ENCODE measurements around the gene ZFYVE16.
"Not testable (repeated sequence)": the region's sequence is repeated elsewhere in the genome, so short reads cannot be mapped to it uniquely, and the experiment has no call there.

The ZFYVE16 gene

DNA sequence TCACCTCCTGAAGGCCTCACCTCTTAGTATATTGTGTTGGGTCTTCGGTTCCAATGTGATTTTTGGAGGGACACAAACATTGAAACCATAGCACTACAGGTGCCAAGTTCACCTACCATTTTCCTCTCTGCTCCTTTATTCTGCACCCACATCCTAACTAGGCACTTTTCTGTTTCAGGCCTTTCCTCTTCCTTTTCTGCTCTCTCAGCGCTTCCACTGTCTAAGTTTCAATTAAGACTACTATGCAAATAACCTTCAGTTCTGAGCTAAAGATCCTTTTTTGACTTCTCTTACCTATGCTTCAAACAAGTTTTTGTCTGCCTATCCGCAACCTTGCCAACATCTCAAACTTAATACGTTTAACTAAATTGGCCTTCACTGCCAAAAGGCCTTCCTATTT is 25.4 kb upstream of the ZFYVE16 start:
- H3K27ac ChIP-seq (ENCODE audit: poor library complexity, severe bottlenecking), result no peak overlapping the region
- H3K36me3 ChIP-seq (ENCODE audit: low read depth), result no peaks in the 10 kb centered on the region
- H3K4me3 ChIP-seq (ENCODE audit: severe bottlenecking), result no peak overlapping the region
- no peaks in the 10 kb centered on the region for H3K4me1 ChIP-seq (ENCODE audit: insufficient read depth, poor library complexity, severe bottlenecking)
- ATAC-seq (ENCODE audit: low read depth), result no peak
- TF ChIP-seq, protein P1, sequence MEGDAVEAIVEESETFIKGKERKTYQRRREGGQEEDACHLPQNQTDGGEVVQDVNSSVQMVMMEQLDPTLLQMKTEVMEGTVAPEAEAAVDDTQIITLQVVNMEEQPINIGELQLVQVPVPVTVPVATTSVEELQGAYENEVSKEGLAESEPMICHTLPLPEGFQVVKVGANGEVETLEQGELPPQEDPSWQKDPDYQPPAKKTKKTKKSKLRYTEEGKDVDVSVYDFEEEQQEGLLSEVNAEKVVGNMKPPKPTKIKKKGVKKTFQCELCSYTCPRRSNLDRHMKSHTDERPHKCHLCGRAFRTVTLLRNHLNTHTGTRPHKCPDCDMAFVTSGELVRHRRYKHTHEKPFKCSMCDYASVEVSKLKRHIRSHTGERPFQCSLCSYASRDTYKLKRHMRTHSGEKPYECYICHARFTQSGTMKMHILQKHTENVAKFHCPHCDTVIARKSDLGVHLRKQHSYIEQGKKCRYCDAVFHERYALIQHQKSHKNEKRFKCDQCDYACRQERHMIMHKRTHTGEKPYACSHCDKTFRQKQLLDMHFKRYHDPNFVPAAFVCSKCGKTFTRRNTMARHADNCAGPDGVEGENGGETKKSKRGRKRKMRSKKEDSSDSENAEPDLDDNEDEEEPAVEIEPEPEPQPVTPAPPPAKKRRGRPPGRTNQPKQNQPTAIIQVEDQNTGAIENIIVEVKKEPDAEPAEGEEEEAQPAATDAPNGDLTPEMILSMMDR (IDR thresholded peaks at IDR 0.05; ENCODE audit: poor library complexity, severe bottlenecking), result no peak
- no peaks in the 10 kb centered on the region for H3K9me3 ChIP-seq (ENCODE audit: severe bottlenecking)
- no peak for DNase-seq (ENCODE audit: low spot score)
- H3K27me3 ChIP-seq (ENCODE audit: insufficient read depth, poor library complexity, severe bottlenecking), result no peaks in the 10 kb centered on the region

DNA sequence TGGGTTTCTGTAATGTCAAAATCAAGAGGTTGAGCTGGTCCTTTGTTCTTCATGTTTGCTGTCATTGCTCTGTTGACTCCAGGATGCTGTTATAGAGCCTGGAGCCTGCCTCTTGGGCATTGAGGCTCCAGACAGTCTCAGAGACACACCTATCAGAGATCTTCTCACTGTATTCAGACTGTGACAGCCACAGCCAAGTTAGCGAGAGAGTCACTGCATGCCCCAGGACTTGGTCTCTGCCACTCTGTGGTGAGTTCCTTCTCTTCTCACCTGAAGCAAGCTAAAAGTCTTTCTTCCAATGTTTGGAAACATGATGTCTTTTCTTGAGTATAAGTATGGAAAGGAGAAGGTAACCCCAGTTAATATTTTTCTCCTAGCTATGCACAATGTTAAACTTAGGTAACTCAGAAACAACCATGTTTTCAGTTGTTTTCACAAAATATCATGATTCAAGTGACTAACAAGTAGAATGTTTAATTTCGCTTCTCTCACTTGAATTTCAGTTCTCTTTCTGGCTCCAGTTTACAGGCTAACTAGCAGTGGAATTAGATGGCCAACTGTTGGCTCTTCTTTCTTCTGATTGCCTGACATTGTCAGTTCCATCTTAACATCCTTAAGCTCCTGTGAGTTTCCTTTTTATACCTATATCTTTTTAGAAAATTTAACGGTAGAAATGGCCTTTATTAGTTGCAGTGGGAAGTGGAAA is 20.6 kb upstream of the ZFYVE16 start:
- no peak overlapping the region for H3K27ac ChIP-seq (ENCODE audit: poor library complexity, severe bottlenecking)
- no peaks in the 10 kb centered on the region for H3K36me3 ChIP-seq (ENCODE audit: low read depth)
- ATAC-seq (ENCODE audit: low read depth), result no peak
- H3K27me3 ChIP-seq (ENCODE audit: insufficient read depth, poor library complexity, severe bottlenecking), result no peaks in the 10 kb centered on the region
- no peaks in the 10 kb centered on the region for H3K4me1 ChIP-seq (ENCODE audit: insufficient read depth, poor library complexity, severe bottlenecking)
- DNase-seq (ENCODE audit: low spot score), result no peak
- H3K9me3 ChIP-seq (ENCODE audit: severe bottlenecking), result no peaks in the 10 kb centered on the region
- no peak overlapping the region for H3K4me3 ChIP-seq (ENCODE audit: severe bottlenecking)
- TF ChIP-seq, protein P1 (IDR thresholded peaks at IDR 0.05; ENCODE audit: poor library complexity, severe bottlenecking), result no peak

GRCh38 chr5:80389580-80389979 is 18.3 kb upstream of the ZFYVE16 start:
- Histone ChIP-seq H3K36me3 (ENCODE audit: low read depth) (no peaks in the 10 kb centered on the region), H3K27ac (ENCODE audit: poor library complexity, severe bottlenecking) (no peak overlapping the region), H3K27me3 (ENCODE audit: insufficient read depth, poor library complexity, severe bottlenecking) (no peaks in the 10 kb centered on the region), H3K9me3 (ENCODE audit: severe bottlenecking) (no peaks in the 10 kb centered on the region), H3K4me1 (ENCODE audit: insufficient read depth, poor library complexity, severe bottlenecking) (no peaks in the 10 kb centered on the region), H3K4me3 (ENCODE audit: severe bottlenecking) (no peak overlapping the region)
- ATAC-seq (ENCODE audit: low read depth) (no peak), DNase-seq (ENCODE audit: low spot score) (no peak)
- TF ChIP-seq, protein P1 (IDR thresholded peaks at IDR 0.05; ENCODE audit: poor library complexity, severe bottlenecking), result no peak

- DNase-seq (ENCODE audit: low spot score); H3K9me3 ChIP-seq (ENCODE audit: severe bottlenecking); H3K4me1 ChIP-seq (ENCODE audit: insufficient read depth, poor library complexity, severe bottlenecking); H3K27me3 ChIP-seq (ENCODE audit: insufficient read depth, poor library complexity, severe bottlenecking); ATAC-seq (ENCODE audit: low read depth); H3K36me3 ChIP-seq (ENCODE audit: low read depth); H3K27ac ChIP-seq (ENCODE audit: poor library complexity, severe bottlenecking); H3K4me3 ChIP-seq (ENCODE audit: severe bottlenecking): not testable (repeated sequence)
Measured at GRCh38 chr5:80390413-80390812, 17.5 kb upstream of the ZFYVE16 start.

DNA sequence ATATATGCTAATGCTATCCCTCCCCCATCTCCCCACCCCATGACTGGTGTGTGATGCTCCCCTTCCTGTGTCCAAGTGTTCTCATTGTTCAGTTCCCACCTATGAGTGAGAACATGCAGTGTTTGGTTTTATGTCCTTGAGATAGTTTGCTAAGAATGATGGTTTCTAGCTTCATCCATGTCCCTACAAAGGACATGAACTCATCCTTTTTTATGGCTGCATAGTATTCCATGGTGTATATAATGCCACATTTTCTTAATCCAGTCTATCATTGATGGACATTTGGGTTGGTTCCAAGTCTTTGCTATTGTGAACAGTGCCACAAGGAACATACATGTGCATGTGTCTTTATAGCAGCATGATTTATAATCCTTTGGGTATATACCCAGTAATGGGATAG is 16.6 kb upstream of the ZFYVE16 start:
- not testable (repeated sequence) for DNase-seq (ENCODE audit: low spot score)

DNA sequence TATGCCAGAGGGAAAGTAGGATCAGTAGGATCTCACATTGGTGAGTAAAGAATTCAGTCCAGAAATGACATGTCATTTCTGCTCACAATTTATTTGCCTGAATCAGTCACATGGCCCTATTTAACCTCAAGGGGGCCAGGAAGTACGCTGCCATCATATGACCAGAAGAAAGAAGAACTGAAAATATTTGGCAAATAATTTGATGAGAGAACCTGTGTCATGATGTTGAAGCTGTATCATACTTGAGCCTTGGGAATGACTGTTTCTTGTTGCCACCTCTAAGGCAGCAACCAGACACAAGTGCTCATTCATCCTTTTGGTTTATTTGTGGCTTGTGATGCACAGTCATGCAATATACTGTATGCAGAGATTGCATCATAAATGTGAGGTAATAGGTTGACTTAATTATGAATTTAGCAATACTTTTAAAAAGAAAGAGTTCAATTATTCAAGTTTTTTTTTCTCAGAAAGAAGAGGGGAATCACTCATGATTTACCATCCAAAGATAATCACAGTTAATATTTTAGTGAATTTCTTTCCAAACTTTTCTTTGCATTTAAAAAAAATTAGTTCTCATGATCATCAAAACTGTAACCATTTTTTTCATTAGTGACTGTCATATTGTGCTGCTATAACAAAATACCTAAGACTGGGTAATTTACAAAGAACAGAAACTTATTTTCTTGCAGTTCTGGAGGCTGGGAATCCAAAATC is 8.2 kb upstream of the ZFYVE16 start:
- no peaks in the 10 kb centered on the region for H3K36me3 ChIP-seq (ENCODE audit: low read depth)
- DNase-seq (ENCODE audit: low spot score), result no peak
- H3K27me3 ChIP-seq (ENCODE audit: insufficient read depth, poor library complexity, severe bottlenecking), result no peaks in the 10 kb centered on the region
- H3K4me1 ChIP-seq (ENCODE audit: insufficient read depth, poor library complexity, severe bottlenecking), result peaks cover 7% of the 10 kb centered on the region
- ATAC-seq (ENCODE audit: low read depth), result peak; percentile 89
- H3K4me3 ChIP-seq (ENCODE audit: severe bottlenecking), result no peak overlapping the region
- TF ChIP-seq, protein P1 (IDR thresholded peaks at IDR 0.05; ENCODE audit: poor library complexity, severe bottlenecking), result no peak
- H3K27ac ChIP-seq (ENCODE audit: poor library complexity, severe bottlenecking), result no peak overlapping the region
- H3K9me3 ChIP-seq (ENCODE audit: severe bottlenecking), result no peaks in the 10 kb centered on the region

More for the DNA sequence above, 16.6 kb upstream of the ZFYVE16 start:
- H3K9me3 ChIP-seq (ENCODE audit: severe bottlenecking); H3K27ac ChIP-seq (ENCODE audit: poor library complexity, severe bottlenecking); H3K4me1 ChIP-seq (ENCODE audit: insufficient read depth, poor library complexity, severe bottlenecking); ATAC-seq (ENCODE audit: low read depth); H3K27me3 ChIP-seq (ENCODE audit: insufficient read depth, poor library complexity, severe bottlenecking); H3K4me3 ChIP-seq (ENCODE audit: severe bottlenecking); H3K36me3 ChIP-seq (ENCODE audit: low read depth): not testable (repeated sequence)

GRCh38 chr5:80400368-80400767 is 7.5 kb upstream of the ZFYVE16 start:
- not testable (repeated sequence) for H3K9me3 ChIP-seq (ENCODE audit: severe bottlenecking); H3K27me3 ChIP-seq (ENCODE audit: insufficient read depth, poor library complexity, severe bottlenecking); H3K36me3 ChIP-seq (ENCODE audit: low read depth)

More at GRCh38 chr5:80400368-80400767, 7.5 kb upstream of the ZFYVE16 start:
- H3K4me1 ChIP-seq (ENCODE audit: insufficient read depth, poor library complexity, severe bottlenecking); H3K4me3 ChIP-seq (ENCODE audit: severe bottlenecking); H3K27ac ChIP-seq (ENCODE audit: poor library complexity, severe bottlenecking); ATAC-seq (ENCODE audit: low read depth); DNase-seq (ENCODE audit: low spot score): not testable (repeated sequence)

All from RWPE2 (cell line).